ENCODE measurements around the gene HYAL3. TPM values are rescaled to one million over a fixed set of nuclear protein-coding genes. Genes with fewer than 3 reads are reported as not detected.
A peak's percentile ranks its signal among the peaks of the same experiment; 100 is the strongest.

The HYAL3 gene
- total RNA-seq, 2 donors from 2014 or later = 0.35 to 1.4 TPM

GRCh38 chr3:50250514-50250913 lies 48.7 kb downstream of the HYAL3 start:
- TF ChIP-seq CTCF (IDR thresholded peaks at IDR 0.05) = no peak
- Histone ChIP-seq H3K9me3 (no peaks in the 10 kb centered on the region), H3K27me3 (replicated peaks; ENCODE audit: insufficient read depth) (no peaks in the 10 kb centered on the region), H3K27ac (peak overlapping the region; percentile 71 to 89), H3K36me3 (peaks cover 23% of the 10 kb centered on the region), H3K4me3 (no peak overlapping the region), H3K4me1 (ENCODE audit: control insufficient read depth in 1 of 2, low read depth in 2 of 2) (peaks cover 71 to 78% of the 10 kb centered on the region in 2 donors)
- DNase-seq (ENCODE audit: low spot score) (no peak), ATAC-seq (ENCODE audit: insufficient number of reproducible peaks, low FRiP score, low read depth) (no peak)

GRCh38 chr3:50249457-50249856 lies 49.7 kb downstream of the HYAL3 start:
- no peak for TF ChIP-seq CTCF (IDR thresholded peaks at IDR 0.05)
- no peak for ATAC-seq (ENCODE audit: insufficient number of reproducible peaks, low FRiP score, low read depth)
- peaks cover 69 to 78% of the 10 kb centered on the region in 2 donors for H3K4me1 ChIP-seq (ENCODE audit: control insufficient read depth in 1 of 2, low read depth in 2 of 2)
- H3K9me3 ChIP-seq = no peaks in the 10 kb centered on the region
- DNase-seq (ENCODE audit: low spot score) = no peak
- no peak overlapping the region for H3K4me3 ChIP-seq
- peaks cover 20% of the 10 kb centered on the region for H3K36me3 ChIP-seq
- no peaks in the 10 kb centered on the region for H3K27me3 ChIP-seq (replicated peaks; ENCODE audit: insufficient read depth)
- H3K27ac ChIP-seq = peak overlapping the region; percentile 71 to 89

- H3K4me3 ChIP-seq = peak overlapping the region; percentile 30
- TF ChIP-seq CTCF (IDR thresholded peaks at IDR 0.05) = no peak
- peak overlapping the region; percentile 71 to 89 for H3K27ac ChIP-seq
- DNase-seq (ENCODE audit: low spot score) (no peak), ATAC-seq (ENCODE audit: insufficient number of reproducible peaks, low FRiP score, low read depth) (no peak)
- H3K4me1 ChIP-seq (ENCODE audit: control insufficient read depth in 1 of 2, low read depth in 2 of 2) = peaks cover 74 to 85% of the 10 kb centered on the region in 2 donors
- H3K9me3 ChIP-seq = no peaks in the 10 kb centered on the region
- H3K36me3 ChIP-seq = peaks cover 17% of the 10 kb centered on the region
- H3K27me3 ChIP-seq (replicated peaks; ENCODE audit: insufficient read depth) = no peaks in the 10 kb centered on the region
Measured at GRCh38 chr3:50248387-50248786, 50.8 kb downstream of the HYAL3 start.

GRCh38 chr3:50246517-50246954 lies 52.7 kb downstream of the HYAL3 start:
- DNase-seq (ENCODE audit: low spot score) = no peak
- TF ChIP-seq CTCF (IDR thresholded peaks at IDR 0.05) = peak; percentile 3
- Histone ChIP-seq H3K4me3 (peak overlapping the region; percentile 64), H3K9me3 (no peaks in the 10 kb centered on the region), H3K27ac (peak overlapping the region; percentile 65 to 89), H3K27me3 (replicated peaks; ENCODE audit: insufficient read depth) (no peaks in the 10 kb centered on the region), H3K4me1 (ENCODE audit: control insufficient read depth in 1 of 2, low read depth in 2 of 2) (peaks cover 89 to 100% of the 10 kb centered on the region in 2 donors), H3K36me3 (peaks cover 2% of the 10 kb centered on the region)
- ATAC-seq (ENCODE audit: insufficient number of reproducible peaks, low FRiP score, low read depth) = peak; percentile 22

GRCh38 chr3:50245831-50246516 lies 53.2 kb downstream of the HYAL3 start:
- ATAC-seq (ENCODE audit: insufficient number of reproducible peaks, low FRiP score, low read depth) (peak; percentile 54), DNase-seq (ENCODE audit: low spot score) (peak; percentile 77)
- peak; percentile 97 for TF ChIP-seq CTCF (IDR thresholded peaks at IDR 0.05)
- H3K27me3 ChIP-seq (replicated peaks; ENCODE audit: insufficient read depth) = no peaks in the 10 kb centered on the region
- no peaks in the 10 kb centered on the region for H3K9me3 ChIP-seq
- H3K4me1 ChIP-seq (ENCODE audit: control insufficient read depth in 1 of 2, low read depth in 2 of 2) = peaks cover 89 to 100% of the 10 kb centered on the region in 2 donors
- H3K27ac ChIP-seq = peak overlapping the region; percentile 65 to 89
- peaks cover 2% of the 10 kb centered on the region for H3K36me3 ChIP-seq
- peak overlapping the region; percentile 64 for H3K4me3 ChIP-seq

All from thoracic aorta (tissue), 2 donors.